NCI-H2029 (cell line): ENCODE measurements around the gene PRRC2B.
"Not testable (repeated sequence)": the region's sequence is repeated elsewhere in the genome, so short reads cannot be mapped to it uniquely, and the experiment has no call there.

Source experiments
- DNase-seq: peaks from one replicate; lab custom pipeline; 2025; lab: John Stamatoyannopoulos, UW

Gene PRRC2B

GRCh38 chr9:131393622-131394463 is at the start of gene PRRC2B:
TSS of gene PRRC2B (plus strand) at chr9:131394086. CDS start at chr9:131430145, 36,059 bp downstream.
- DNase-seq, result peak; percentile 78

GRCh38 chr9:131344931-131345535 is 48.9 kb upstream of the PRRC2B start:
- not testable (repeated sequence) for DNase-seq

GRCh38 chr9:131346559-131346958 is 47.3 kb upstream of the PRRC2B start:
- no peak for DNase-seq

- DNase-seq, result peak; percentile 26
Measured at GRCh38 chr9:131347376-131348020, 46.4 kb upstream of the PRRC2B start.

- DNase-seq, result no peak
Measured at GRCh38 chr9:131348631-131349521, 45.0 kb upstream of the PRRC2B start.

GRCh38 chr9:131349522-131349880 is 44.4 kb upstream of the PRRC2B start:
- no peak for DNase-seq

GRCh38 chr9:131349881-131350563 is 43.9 kb upstream of the PRRC2B start:
- peak; percentile 65 for DNase-seq

GRCh38 chr9:131356479-131356878 is 37.4 kb upstream of the PRRC2B start:
- not testable (repeated sequence) for DNase-seq

GRCh38 chr9:131358556-131358955 is 35.3 kb upstream of the PRRC2B start:
- no peak for DNase-seq

GRCh38 chr9:131361202-131361833 is 32.6 kb upstream of the PRRC2B start:
- DNase-seq, result peak; percentile 47

- no peak for DNase-seq
Measured at GRCh38 chr9:131365546-131365945, 28.3 kb upstream of the PRRC2B start.

GRCh38 chr9:131366761-131367401 is 27.0 kb upstream of the PRRC2B start:
- no peak for DNase-seq

GRCh38 chr9:131367450-131367849 is 26.4 kb upstream of the PRRC2B start:
- no peak for DNase-seq

- no peak for DNase-seq
Measured at GRCh38 chr9:131370638-131371037, 23.2 kb upstream of the PRRC2B start.

- not testable (repeated sequence) for DNase-seq
Measured at GRCh38 chr9:131372599-131372973, 21.3 kb upstream of the PRRC2B start.

GRCh38 chr9:131374638-131375037 is 19.2 kb upstream of the PRRC2B start:
- not testable (repeated sequence) for DNase-seq

GRCh38 chr9:131379056-131379455 is 14.8 kb upstream of the PRRC2B start:
- DNase-seq, result no peak

- peak; percentile 85 for DNase-seq
Measured at GRCh38 chr9:131382850-131383729, 10.8 kb upstream of the PRRC2B start.

GRCh38 chr9:131385296-131385695 is 8.6 kb upstream of the PRRC2B start:
- DNase-seq, result no peak
